Measurements from ENCODE around the gene STK4. TPM values are rescaled to one million over a fixed set of nuclear protein-coding genes. Genes with fewer than 3 reads are reported as not detected.

The STK4 gene
- total and polyA plus RNA-seq, 2 donors (not counting 3 experiments of a cell fraction or from before 2014, with no cell fraction given) = 9.1 to 29.6 TPM

DNA sequence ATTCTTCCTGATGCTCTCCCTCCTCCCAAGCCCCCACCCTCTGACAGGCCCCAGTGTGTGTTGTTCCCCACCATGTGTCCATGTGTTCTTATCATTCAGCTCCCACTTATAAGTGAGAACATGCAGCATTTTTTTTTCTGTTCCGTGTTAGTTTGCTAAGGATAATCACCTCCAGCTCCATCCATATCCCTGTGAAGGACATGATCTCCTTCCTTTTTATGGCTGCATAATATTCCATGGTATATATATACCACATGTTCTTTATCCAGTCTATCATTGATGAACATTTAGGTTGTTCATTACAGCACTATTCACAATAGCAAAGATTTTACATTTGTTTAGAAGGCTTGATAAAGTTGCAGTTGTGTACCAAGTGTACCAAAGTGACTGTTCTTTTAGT lies 76.7 kb downstream of the STK4 start:
- intact Hi-C loops (cut with micrococcal nuclease) = loop anchor here (1.0 kb wide), 1 partner anchor 132 kb away; no protein-coding TSS in a partner anchor

More for the DNA sequence above, 76.7 kb downstream of the STK4 start:
- no peak for DNase-seq (ENCODE audit: low read depth, low spot score)
- TF ChIP-seq POLR2A (IDR thresholded peaks at IDR 0.05; ENCODE audit: low read depth, low read length) (no peak), MYC (IDR thresholded peaks at IDR 0.05; ENCODE audit: low read depth, low read length) (no peak), FOS (IDR thresholded peaks at IDR 0.05; ENCODE audit: borderline replicate concordance, insufficient read depth, low read length) (no peak), POLR2AphosphoS5 (IDR thresholded peaks at IDR 0.05; ENCODE audit: insufficient read depth, low read depth, low read length) (no peak), GATA2 (IDR thresholded peaks at IDR 0.05; ENCODE audit: insufficient read depth, insufficient read length, low read depth, low read length) (no peak), JUN (IDR thresholded peaks at IDR 0.05; ENCODE audit: borderline replicate concordance, insufficient read depth, insufficient read length, low read depth) (no peak), EZH2 (IDR thresholded peaks at IDR 0.05; ENCODE audit: borderline replicate concordance, low read depth, low read length, severe bottlenecking) (no peak)
- TF ChIP-seq, protein P1, sequence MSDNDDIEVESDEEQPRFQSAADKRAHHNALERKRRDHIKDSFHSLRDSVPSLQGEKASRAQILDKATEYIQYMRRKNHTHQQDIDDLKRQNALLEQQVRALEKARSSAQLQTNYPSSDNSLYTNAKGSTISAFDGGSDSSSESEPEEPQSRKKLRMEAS (IDR thresholded peaks at IDR 0.05; ENCODE audit: insufficient read depth, insufficient read length) = no peak
- TF ChIP-seq, protein P2, sequence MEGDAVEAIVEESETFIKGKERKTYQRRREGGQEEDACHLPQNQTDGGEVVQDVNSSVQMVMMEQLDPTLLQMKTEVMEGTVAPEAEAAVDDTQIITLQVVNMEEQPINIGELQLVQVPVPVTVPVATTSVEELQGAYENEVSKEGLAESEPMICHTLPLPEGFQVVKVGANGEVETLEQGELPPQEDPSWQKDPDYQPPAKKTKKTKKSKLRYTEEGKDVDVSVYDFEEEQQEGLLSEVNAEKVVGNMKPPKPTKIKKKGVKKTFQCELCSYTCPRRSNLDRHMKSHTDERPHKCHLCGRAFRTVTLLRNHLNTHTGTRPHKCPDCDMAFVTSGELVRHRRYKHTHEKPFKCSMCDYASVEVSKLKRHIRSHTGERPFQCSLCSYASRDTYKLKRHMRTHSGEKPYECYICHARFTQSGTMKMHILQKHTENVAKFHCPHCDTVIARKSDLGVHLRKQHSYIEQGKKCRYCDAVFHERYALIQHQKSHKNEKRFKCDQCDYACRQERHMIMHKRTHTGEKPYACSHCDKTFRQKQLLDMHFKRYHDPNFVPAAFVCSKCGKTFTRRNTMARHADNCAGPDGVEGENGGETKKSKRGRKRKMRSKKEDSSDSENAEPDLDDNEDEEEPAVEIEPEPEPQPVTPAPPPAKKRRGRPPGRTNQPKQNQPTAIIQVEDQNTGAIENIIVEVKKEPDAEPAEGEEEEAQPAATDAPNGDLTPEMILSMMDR (IDR thresholded peaks at IDR 0.05; ENCODE audit: extremely low read depth in 1 of 2, insufficient read depth in 1 of 2, low read depth in 1 of 2, low read length in 2 of 2) = no peak
- ChIA-PET POLR2A (no interaction called here), CTCF (interaction anchor here (1.0 to 5.2 kb wide), 24 partner anchors 10 to 284 kb away, joined by 3 to 411 read pairs (median 14); partner anchors contain the start of genes KCNS1, WFDC12, WFDC5 and YWHAB)
- Histone ChIP-seq H3K9me1 (replicated peaks; ENCODE audit: control insufficient read depth, extremely low read depth, insufficient read depth, low read length) (no peaks in the 10 kb centered on the region), H4K20me1 (replicated peaks; ENCODE audit: control insufficient read depth, extremely low read depth, insufficient read depth, low read length) (no peaks in the 10 kb centered on the region), H3K4me2 (ENCODE audit: insufficient read depth, low read length) (no peak overlapping the region), H3K4me3 (replicated peaks in 1 of 3; ENCODE audit: insufficient read depth in 1 of 3, low read depth in 1 of 3, low read length in 3 of 3) (no peak overlapping the region), H3K27ac (ENCODE audit: insufficient read depth, low read depth, low read length) (no peak overlapping the region), H3K36me3 (ENCODE audit: control insufficient read depth in 2 of 2, extremely low read depth in 1 of 2, insufficient read depth in 2 of 2, low read length in 2 of 2) (no peaks in the 10 kb centered on the region), H3K4me1 (ENCODE audit: control insufficient read depth, extremely low read depth, insufficient read depth, low read length) (peaks cover 19% of the 10 kb centered on the region), H3K79me2 (ENCODE audit: control insufficient read depth, insufficient read depth, low read length) (peaks cover 1% of the 10 kb centered on the region), H3K9me3 (replicated peaks; ENCODE audit: control insufficient read depth, insufficient read depth, low read length) (no peaks in the 10 kb centered on the region), H3K9ac (replicated peaks; ENCODE audit: extremely low read depth, insufficient read depth, low read length) (no peak overlapping the region), H3K27me3 (ENCODE audit: control insufficient read depth in 2 of 2, insufficient read depth in 2 of 2, low read length in 2 of 2) (no peaks in the 10 kb centered on the region), H2AFZ (ENCODE audit: low read depth, low read length) (no peak overlapping the region)
- dilution Hi-C loops (cut with MboI; ENCODE audit: extremely low pct_ligation_motif_present, low sequenced_read_pairs) = no loop called here
- no peak for FAIRE-seq
- BruUV-seq (replicated peaks) = no TSS peak

Data from endothelial cell of umbilical vein (primary cell).